K562 (cell line): ENCODE measurements around the gene SURF4. TPM values are rescaled to one million over a fixed set of nuclear protein-coding genes. Genes with fewer than 3 reads are reported as not detected.

ENCODE experiments used
- ATAC-seq: fragments of 200-7000 bp; cut with Tn5 transposase; 3 replicates; pipeline ENCODE4 v1.9.1; 2020; ENCODE audit warnings: moderate library complexity
- BruUV-seq: library from RNA; stranded (reverse); fragments of 400-500 nt; replicated peaks from 2 replicates; lab custom pipeline; 2021; lab: Mats Ljungman, UMichigan
- CTCF ChIA-PET: fragments of 300-600 bp; formaldehyde crosslinking; extraction: SDS; loops from one replicate; lab custom pipeline; 2021; ENCODE audit warnings: low intra/inter-chr PET ratio; lab: Yijun Ruan, JAX
- POLR2A ChIA-PET: fragments of 300-600, 350-650 bp; sonication (Branson Sonifier 250); formaldehyde crosslinking; extraction: SDS; loops from one replicate; lab custom pipeline; 2021; ENCODE audit warnings: antibody characterized with exemption, inconsistent platforms; lab: Yijun Ruan, JAX
- DNase-seq, 4 experiments: peaks; one replicate each; pipeline versions ENCODE4 v3.0.0 to v3.0.0-alpha.2; 2011 to 2018; ENCODE audit warnings: low spot score in 3 of 4, mixed read lengths in 3 of 4; ENCODE audit errors: extremely low read depth in 1 of 4
- FAIRE-seq: peaks from 2 replicates; lab custom pipeline; 2011; peaks lifted over from hg19 to GRCh38; lab: Jason Lieb, UNC
- H2AFZ ChIP-seq: 2 replicates; pipeline ENCODE4 v1.6.0; 2011; ENCODE audit warnings: low read depth, low read length, control low read depth, inconsistent platforms
- H3K27ac ChIP-seq: fragments of 200-600 bp; 3 replicates; pipeline ENCODE4 v1.8.0; 2011; ENCODE audit warnings: low read depth, mild to moderate bottlenecking, control low read depth, inconsistent platforms, low read length, moderate library complexity, mixed read lengths; ENCODE audit errors: extremely low read depth
- H3K27me3 ChIP-seq, 2 experiments: fragments of 300-600 bp in 1 of 2; 2 replicates in 1 of 2; 3 replicates in 1 of 2; pipeline versions ENCODE4 v1.6.0 to v1.8.0; 2011; ENCODE audit warnings: inconsistent platforms in 2 of 2, low read length in 2 of 2, mild to moderate bottlenecking in 1 of 2, mixed read lengths in 1 of 2, moderate library complexity in 1 of 2; ENCODE audit not compliant: control insufficient read depth in 2 of 2, insufficient read depth in 2 of 2
- H3K36me3 ChIP-seq: fragments of 300-600 bp; 3 replicates; pipeline ENCODE4 v1.8.0; 2011; ENCODE audit warnings: mild to moderate bottlenecking, low read length, inconsistent platforms; ENCODE audit not compliant: control insufficient read depth, insufficient read depth
- H3K4me1 ChIP-seq, 2 experiments: fragments of 200-600 bp in 1 of 2; replicated peaks in 1 of 2; 2 replicates in 1 of 2; 3 replicates in 1 of 2; pipeline versions ENCODE4 v1.5.1 to v1.8.0; 2011; ENCODE audit warnings: inconsistent platforms in 2 of 2, low read length in 2 of 2, mild to moderate bottlenecking in 1 of 2, mixed read lengths in 1 of 2, moderate library complexity in 1 of 2; ENCODE audit not compliant: control insufficient read depth in 2 of 2, insufficient read depth in 2 of 2
- H3K4me2 ChIP-seq: 2 replicates; pipeline ENCODE4 v1.6.1; 2011; ENCODE audit warnings: low read length, control low read depth, inconsistent platforms, mixed read lengths; ENCODE audit not compliant: insufficient read depth
- H3K4me3 ChIP-seq: fragments of 200-600 bp; sonication (generic), shearing (Covaris generic); 2 replicates; pipeline ENCODE4 v1.5.1; 2016; ENCODE audit warnings: control low read depth, inconsistent platforms
- H3K79me2 ChIP-seq: fragments of 200-600 bp; 3 replicates; pipeline ENCODE4 v1.8.0; 2011; ENCODE audit warnings: low read length, inconsistent platforms; ENCODE audit not compliant: control insufficient read depth, insufficient read depth
- H3K9ac ChIP-seq, 2 experiments: 2 replicates each; pipeline versions ENCODE4 v1.6.0 to v1.6.1; 2011; ENCODE audit warnings: low read depth in 2 of 2, low read length in 2 of 2, control low read depth in 1 of 2, inconsistent platforms in 1 of 2, mild to moderate bottlenecking in 1 of 2, mixed read lengths in 1 of 2; ENCODE audit not compliant: insufficient read depth in 1 of 2
- H3K9me1 ChIP-seq: one replicate; pipeline ENCODE4 v1.6.0; 2011; ENCODE audit warnings: inconsistent platforms, mild to moderate bottlenecking, low read length, moderate library complexity; ENCODE audit not compliant: control insufficient read depth, insufficient read depth
- H3K9me3 ChIP-seq: replicated peaks from 2 replicates; pipeline ENCODE4 v1.5.1; 2011; ENCODE audit warnings: low read depth, low read length, inconsistent platforms; ENCODE audit not compliant: control insufficient read depth, insufficient read depth
- H4K20me1 ChIP-seq: replicated peaks from 2 replicates; pipeline ENCODE4 v1.6.1; 2011; ENCODE audit warnings: low read length, inconsistent platforms, mixed read lengths; ENCODE audit not compliant: control insufficient read depth, insufficient read depth
- RBFOX2 ChIP-seq: fragments of 200-400 bp; formaldehyde crosslinking; IDR thresholded peaks from 2 replicates; pipeline ENCODE4 v1.6.1; 2017; ENCODE audit warnings: low read depth, mild to moderate bottlenecking, low read length, moderate library complexity
- RBM22 ChIP-seq: fragments of 200-400 bp; formaldehyde crosslinking; IDR thresholded peaks from 2 replicates; pipeline ENCODE4 v1.6.1; 2018; ENCODE audit warnings: low read length, low read depth; ENCODE audit not compliant: poor library complexity, severe bottlenecking
- ZNF408 ChIP-seq: fragments of 250-450 bp; sonication (Bioruptor Pico); IDR thresholded peaks from 2 replicates; pipeline ENCODE4 v1.4.0; 2020; ENCODE audit warnings: low read depth, mild to moderate bottlenecking, moderate library complexity
- WGBS: fragments of 100-300 bp; shearing (Covaris generic); methylation state at CpG from one replicate; pipeline ENCODE4 v1.1.6; 2016; ENCODE audit warnings: low coverage, mixed read lengths; ENCODE audit not compliant: insufficient coverage; ENCODE audit errors: missing lambda C conversion rate; 5-methylcytosine and 5-hydroxymethylcytosine counted together
- in situ Hi-C: fragments of 300-500 bp; cut with MboI; formaldehyde crosslinking; loops from 4 replicates; pipeline ENCODE4 v1.15.0; 2018; ENCODE audit warnings: inconsistent platforms, mixed read lengths
- intact Hi-C: fragments of 100-400 bp; cut with micrococcal nuclease; formaldehyde crosslinking; loops from 2 replicates; pipeline ENCODE4 v1.14.2; 2022
- polyA plus RNA-seq, 8 experiments: library from polyadenylated mRNA; depleted of rRNA in 4 of 8; stranded (reverse) in 5 of 8; unstranded in 3 of 8; fragments of >200 nt; fragmentation: Nextera tagmentation in 2 of 8; fragmentation: Illumina TruSeq in 1 of 8; extraction: Ambion mirVana in 2 of 8; extraction: Trizol in 1 of 8; gene quantifications; 2 replicates each; pipeline versions ENCODE4 v1.2.1 to v1.2.3, GENCODE V29; 2011 to 2014; ENCODE audit warnings: inconsistent platforms in 1 of 8, missing spikeins in 1 of 8
- total RNA-seq, 7 experiments: library from RNA; depleted of rRNA in 6 of 7; stranded (reverse); fragments of >200 nt in 6 of 7; fragmentation: Illumina TruSeq in 2 of 7; extraction: Trizol in 2 of 7; gene quantifications; 2 replicates each; pipeline versions ENCODE4 v1.2.1 to v1.2.3, GENCODE V29; 2011 to 2021; ENCODE audit warnings: low replicate concordance in 1 of 7
- TF ChIP-seq, protein P1 (sequence below): sonication (generic); formaldehyde crosslinking; IDR thresholded peaks from 2 replicates; pipeline ENCODE4 v1.8.1; 2023; ENCODE audit warnings: mild to moderate bottlenecking, missing genetic modification reagents

SURF4 gene
- total and polyA plus RNA-seq, 9 of the 15 experiments (the other 6 are each of a cell fraction or from before 2014, with no cell fraction given): 8.4 to 176 (median 130) TPM

DNA sequence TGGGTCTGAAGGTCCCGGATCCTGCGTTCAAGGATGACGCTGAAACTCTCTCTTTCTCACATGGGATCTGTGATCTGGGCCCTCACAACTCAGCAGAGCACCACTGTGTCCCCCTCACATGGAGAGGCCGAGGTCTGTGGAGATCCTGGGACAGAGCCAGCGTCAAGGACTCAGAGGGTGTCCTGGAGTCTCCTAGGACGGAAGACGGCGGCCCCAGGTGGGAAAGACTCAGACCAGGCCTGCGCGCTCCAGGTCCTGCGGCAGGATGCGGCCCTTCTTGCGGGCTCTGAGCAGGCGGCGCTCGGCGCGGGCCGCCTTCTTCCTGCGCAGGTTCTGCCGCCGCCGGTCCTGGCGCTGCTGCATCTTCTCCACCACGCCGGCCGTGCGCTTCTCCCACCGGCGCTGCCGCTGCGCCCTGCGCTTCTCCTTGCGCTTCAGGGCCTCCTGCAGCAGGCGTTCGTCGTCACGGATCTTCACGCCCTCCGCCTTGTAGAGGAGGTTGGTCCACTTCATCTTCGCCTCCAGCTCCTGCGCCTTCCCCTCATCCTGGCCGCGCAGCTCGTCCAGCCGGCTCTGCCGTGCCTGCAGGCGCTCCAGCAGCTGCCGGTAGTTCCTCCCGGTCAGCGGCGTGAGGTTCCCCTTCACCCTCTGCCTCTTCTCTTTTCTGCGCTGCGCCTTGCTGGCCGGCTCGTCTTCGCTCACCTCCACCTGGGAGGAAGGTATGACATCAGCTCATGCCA, 44.0 kb downstream of the SURF4 start:
- no peaks in the 10 kb centered on the region; a peak in 1 of 5 replicates for H3K27me3 ChIP-seq
- TF ChIP-seq, protein P1, sequence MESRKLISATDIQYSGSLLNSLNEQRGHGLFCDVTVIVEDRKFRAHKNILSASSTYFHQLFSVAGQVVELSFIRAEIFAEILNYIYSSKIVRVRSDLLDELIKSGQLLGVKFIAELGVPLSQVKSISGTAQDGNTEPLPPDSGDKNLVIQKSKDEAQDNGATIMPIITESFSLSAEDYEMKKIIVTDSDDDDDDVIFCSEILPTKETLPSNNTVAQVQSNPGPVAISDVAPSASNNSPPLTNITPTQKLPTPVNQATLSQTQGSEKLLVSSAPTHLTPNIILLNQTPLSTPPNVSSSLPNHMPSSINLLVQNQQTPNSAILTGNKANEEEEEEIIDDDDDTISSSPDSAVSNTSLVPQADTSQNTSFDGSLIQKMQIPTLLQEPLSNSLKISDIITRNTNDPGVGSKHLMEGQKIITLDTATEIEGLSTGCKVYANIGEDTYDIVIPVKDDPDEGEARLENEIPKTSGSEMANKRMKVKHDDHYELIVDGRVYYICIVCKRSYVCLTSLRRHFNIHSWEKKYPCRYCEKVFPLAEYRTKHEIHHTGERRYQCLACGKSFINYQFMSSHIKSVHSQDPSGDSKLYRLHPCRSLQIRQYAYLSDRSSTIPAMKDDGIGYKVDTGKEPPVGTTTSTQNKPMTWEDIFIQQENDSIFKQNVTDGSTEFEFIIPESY (CRISPR knock-in tag): peak; percentile 77
- TF ChIP-seq ZNF408: no peak
- peak; percentile 64 for TF ChIP-seq RBFOX2
- TF ChIP-seq RBM22: peak; percentile 45
- 0 out of 2 replicates have a peak, but pooled peaks cover 1% of the 10 kb centered on the region for H3K9me3 ChIP-seq
- H2AFZ ChIP-seq: no peak overlapping the region
- DNase-seq (no peak), FAIRE-seq (no peak), ATAC-seq (no peak)
- BruUV-seq: no TSS peak
- intact Hi-C loops: no loop called here
- in situ Hi-C loops: loop anchor here (5.0 kb wide), 1 partner anchor 145 kb away; no protein-coding TSS in a partner anchor
- H3K4me3 ChIP-seq: no peak overlapping the region
- peak overlapping the region in 1 of 2 experiments; percentile 37; a peak in 1 of 4 replicates for H3K9ac ChIP-seq
- H4K20me1 ChIP-seq: peaks cover 4% of the 10 kb centered on the region; the same call in 1 of the 2 replicates
- CTCF ChIA-PET: no interaction called here
- WGBS: 97% methylated on average over 35 of the region's 57 CpGs
- no peak overlapping the region for H3K27ac ChIP-seq
- POLR2A ChIA-PET: interaction anchor here (0.7 to 3.1 kb wide), 4 partner anchors 9 to 106 kb away, joined by 3 to 16 read pairs (median 4); partner anchors contain the start of genes MED22 and RPL7A
- H3K9me1 ChIP-seq: no peaks in the 10 kb centered on the region
- no peak overlapping the region for H3K4me2 ChIP-seq
- H3K36me3 ChIP-seq: peaks cover 52% of the 10 kb centered on the region
- H3K4me1 ChIP-seq: peaks cover 4 to 39% of the 10 kb centered on the region in 2 experiments; a peak in 4 of 5 replicates
- peaks cover 39% of the 10 kb centered on the region for H3K79me2 ChIP-seq
